ENCODE results near the gene CYP2R1. TPM values are rescaled to one million over a fixed set of nuclear protein-coding genes. Genes with fewer than 3 reads are reported as not detected.

The CYP2R1 gene
- total RNA-seq, 2 donors from 2014 or later, result 7.8 to 10.1 TPM

DNA sequence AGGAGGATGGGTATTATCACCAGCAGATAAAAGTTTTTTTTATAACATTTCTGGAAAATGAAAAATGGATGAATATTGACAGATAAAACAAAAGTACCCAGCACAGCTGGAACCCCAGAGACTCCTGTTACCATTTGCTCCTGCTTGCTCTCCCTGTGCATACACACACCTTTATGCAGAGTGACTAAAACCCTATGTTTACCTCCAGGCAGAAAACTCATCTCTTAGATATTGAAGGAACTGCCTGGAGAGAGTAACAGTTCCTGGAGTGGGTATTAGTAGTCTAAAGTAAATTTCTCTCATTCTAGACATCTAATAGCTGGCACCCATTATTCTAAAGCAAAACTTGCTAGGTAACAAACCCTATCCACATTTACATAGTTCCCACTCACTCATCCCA, 38.0 kb downstream of the CYP2R1 start:
- no peak for ATAC-seq
- DNase-seq, result no peak
- intact Hi-C loops (cut with DNase I), result no loop called here

- DNase-seq, result no peak
- intact Hi-C loops (cut with DNase I), result no loop called here
- ATAC-seq, result no peak
Observed at GRCh38 chr11:14852571-14853177, 39.4 kb downstream of the CYP2R1 start.

DNA sequence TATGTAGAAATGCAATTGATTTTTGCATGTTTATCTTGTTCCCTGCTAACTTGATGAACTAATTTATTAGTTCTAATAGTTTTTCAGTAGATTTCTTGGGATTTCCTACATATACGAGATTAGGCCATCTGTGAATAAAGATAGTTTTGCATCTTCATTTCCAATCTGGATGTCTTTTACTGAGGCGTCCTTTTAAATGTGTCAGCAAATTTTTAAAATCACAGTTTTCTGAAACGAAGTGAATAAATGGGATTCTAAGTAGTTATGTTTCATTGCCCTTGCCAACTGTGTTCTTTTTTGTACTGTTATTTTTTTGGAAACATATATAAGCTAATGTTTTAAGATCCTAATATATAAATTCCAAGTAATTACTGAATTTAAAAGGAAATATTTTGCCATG, 50.0 kb downstream of the CYP2R1 start:
- no peak for ATAC-seq
- intact Hi-C loops (cut with DNase I), result no loop called here
- no peak for DNase-seq

DNA sequence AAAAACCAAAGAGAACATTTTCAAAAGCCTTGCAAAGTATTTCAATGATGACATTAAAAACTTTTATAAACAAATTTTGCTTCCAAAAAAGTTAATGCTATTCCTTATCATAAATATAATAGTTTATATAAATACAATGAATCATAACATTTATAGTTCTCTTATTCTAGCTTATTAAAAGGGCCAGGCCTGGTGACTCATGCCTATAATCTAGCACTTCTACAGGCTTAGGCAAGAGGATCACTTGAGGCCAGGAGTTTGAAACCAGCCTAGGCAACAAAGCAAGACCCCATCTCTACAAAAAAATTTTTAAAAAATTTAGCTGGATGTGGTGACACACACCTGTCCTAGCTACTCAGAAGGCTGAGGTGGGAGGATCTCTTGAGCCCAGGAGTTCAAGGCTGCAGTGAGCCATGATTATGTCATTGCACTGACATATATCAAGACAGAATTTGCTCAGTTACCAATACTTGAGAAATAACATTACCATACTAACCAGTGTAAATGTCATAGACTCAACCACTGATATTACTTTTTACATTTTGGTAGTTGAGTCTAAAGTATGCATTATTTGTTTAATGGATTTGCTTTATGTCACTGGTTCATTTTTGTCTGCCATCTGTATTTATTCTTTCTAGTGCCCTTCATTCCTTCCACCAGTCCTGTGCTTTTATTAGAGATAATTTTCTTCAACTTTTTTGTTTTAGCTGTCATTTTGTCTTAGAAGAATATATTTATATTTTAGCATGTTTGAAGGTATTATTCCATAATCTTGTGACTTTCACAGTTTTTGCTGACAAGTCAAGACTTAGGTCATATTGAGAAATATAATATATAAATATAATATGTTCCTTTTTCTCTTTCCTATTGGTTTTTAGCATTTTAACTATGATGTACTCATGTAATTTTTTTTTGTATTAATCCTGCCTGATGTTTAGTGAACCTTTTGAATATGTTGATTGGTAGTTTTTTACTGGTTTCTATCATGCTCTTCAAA, 56.2 kb downstream of the CYP2R1 start:
- intact Hi-C loops (cut with DNase I), result no loop called here
- no peak for DNase-seq

More for the DNA sequence above, 56.2 kb downstream of the CYP2R1 start:
- no peak for ATAC-seq

Other genes starting within 250 kb of the CYP2R1 start
- 10 to 100 TPM; 17.8 to 18.7 TPM for gene PDE3B, start 248.4 kb downstream of the CYP2R1 start, total RNA-seq
- not detected for gene CALCA, start 80.1 kb upstream of the CYP2R1 start, total RNA-seq
- gene CALCB, start 181.4 kb upstream of the CYP2R1 start, total RNA-seq, result not detected
- under 1 TPM; 0.41 to 0.92 TPM for gene INSC, start 222.7 kb upstream of the CYP2R1 start, total RNA-seq